ENCODE data around the gene SRSF1.

GRCh38 chr17:58002973-58003372 lies 4.1 kb downstream of the SRSF1 start:
- no peak for TF ChIP-seq NR2F2 (IDR thresholded peaks at IDR 0.05)
- TF ChIP-seq MAX (IDR thresholded peaks at IDR 0.05) = no peak
- TF ChIP-seq GABPA (IDR thresholded peaks at IDR 0.05 in 1 of 2, conservative IDR thresholded peaks at IDR 0.05 in 1 of 2) = no peak
- TF ChIP-seq CTCF (IDR thresholded peaks at IDR 0.05; ENCODE audit: low read depth, low read length, missing input control) = no peak
- no peak for TF ChIP-seq YY1 (IDR thresholded peaks at IDR 0.05)
- TF ChIP-seq ZBTB33 (IDR thresholded peaks at IDR 0.05) = no peak

Measured in liver (tissue), 3 donors.